H1 (cell line): ENCODE results near the gene ABCC4. TPM values are rescaled to one million over a fixed set of nuclear protein-coding genes. Genes with fewer than 3 reads are reported as not detected.

Experiments used
- CTCF ChIA-PET: fragments of 300-600 bp; sonication (Branson Sonifier 250); formaldehyde crosslinking; loops from one replicate; lab custom pipeline; 2021; ENCODE audit not compliant: partially characterized antibody; lab: Charles Lee
- POLR2A ChIA-PET: fragments of 300-600 bp; sonication (Branson Sonifier 250); formaldehyde crosslinking; loops from one replicate; lab custom pipeline; 2021; ENCODE audit warnings: inconsistent platforms; ENCODE audit not compliant: partially characterized antibody; lab: Charles Lee
- DNase-seq, 2 experiments: peaks; one replicate each; pipeline versions ENCODE4 v3.0.0 to v3.0.0-alpha.2; 2010 to 2022; ENCODE audit warnings: low spot score in 2 of 2, low read depth in 1 of 2, mixed read lengths in 1 of 2
- FAIRE-seq: peaks from 2 replicates; lab custom pipeline; 2011; peaks lifted over from hg19 to GRCh38; lab: Jason Lieb, UNC
- H2AFZ ChIP-seq: 2 replicates; pipeline ENCODE4 v1.8.1; 2012; ENCODE audit warnings: low read length, inconsistent platforms
- H2AK5ac ChIP-seq: 2 replicates; pipeline ENCODE4 v1.6.1; 2013; ENCODE audit warnings: low read depth, low read length
- H2BK120ac ChIP-seq: replicated peaks from 2 replicates; pipeline ENCODE3; 2013; ENCODE audit warnings: low read depth, low read length, inconsistent platforms
- H2BK12ac ChIP-seq: 2 replicates; pipeline ENCODE4 v1.6.1; 2013; ENCODE audit warnings: low read depth, low read length
- H2BK15ac ChIP-seq: 2 replicates; pipeline ENCODE4 v1.6.1; 2013; ENCODE audit warnings: low read length
- H2BK20ac ChIP-seq: 2 replicates; pipeline ENCODE4 v1.6.1; 2013; ENCODE audit warnings: low read length
- H2BK5ac ChIP-seq: 2 replicates; pipeline ENCODE4 v1.6.1; 2013; ENCODE audit warnings: low read depth, low read length
- H3K14ac ChIP-seq: 2 replicates; pipeline ENCODE4 v1.6.1; 2013; ENCODE audit warnings: inconsistent platforms; ENCODE audit not compliant: insufficient read length
- H3K18ac ChIP-seq: 2 replicates; pipeline ENCODE4 v1.6.1; 2013; ENCODE audit warnings: low read length; ENCODE audit errors: extremely low read depth
- H3K23ac ChIP-seq: 2 replicates; pipeline ENCODE4 v1.6.1; 2013; ENCODE audit warnings: inconsistent platforms; ENCODE audit not compliant: insufficient read length
- H3K23me2 ChIP-seq: 2 replicates; pipeline ENCODE4 v1.6.1; 2013; ENCODE audit warnings: low read depth, low read length
- H3K27ac ChIP-seq: 2 replicates; pipeline ENCODE4 v1.6.1; 2011; ENCODE audit warnings: low read depth, low read length, inconsistent platforms
- H3K27me3 ChIP-seq, 4 experiments: replicated peaks in 1 of 4; 1 replicate in 1 of 4; 2 replicates in 3 of 4; pipeline versions ENCODE4 v1.6.1 to v1.8.1; 2011 to 2013; ENCODE audit warnings: low read length in 3 of 4, mild to moderate bottlenecking in 3 of 4, inconsistent platforms in 2 of 4, mixed read lengths in 2 of 4, moderate library complexity in 1 of 4; ENCODE audit not compliant: control insufficient read depth in 3 of 4, insufficient read depth in 3 of 4; ENCODE audit errors: extremely low read depth in 1 of 4
- H3K36me3 ChIP-seq, 4 experiments: 2 replicates each; pipeline versions ENCODE4 v1.6.1 to v1.8.1; 2011 to 2013; ENCODE audit warnings: mild to moderate bottlenecking in 4 of 4, low read length in 3 of 4, moderate library complexity in 2 of 4, control low read depth in 1 of 4, inconsistent platforms in 1 of 4; ENCODE audit not compliant: insufficient read depth in 4 of 4, control insufficient read depth in 2 of 4
- H3K4ac ChIP-seq: replicated peaks from 2 replicates; pipeline ENCODE3; 2013; ENCODE audit warnings: low read length, low read depth, mixed read lengths, inconsistent platforms; ENCODE audit not compliant: insufficient read length
- H3K4me1 ChIP-seq, 4 experiments: replicated peaks in 1 of 4; 1 replicate in 1 of 4; 2 replicates in 3 of 4; pipeline versions ENCODE4 v1.6.1 to v1.8.1; 2011 to 2013; ENCODE audit warnings: low read length in 3 of 4, inconsistent platforms in 2 of 4, mixed read lengths in 1 of 4; ENCODE audit not compliant: insufficient read depth in 4 of 4, control insufficient read depth in 3 of 4
- H3K4me2 ChIP-seq, 2 experiments: 2 replicates each; pipeline versions ENCODE4 v1.6.1 to v1.8.1; 2011 to 2013; ENCODE audit warnings: low read depth in 2 of 2, low read length in 2 of 2, control low read depth in 1 of 2, inconsistent platforms in 1 of 2, mild to moderate bottlenecking in 1 of 2; ENCODE audit not compliant: insufficient read depth in 1 of 2
- H3K4me3 ChIP-seq, 4 experiments: fragments of 200-600, 300-600 bp in 1 of 4; sonication (generic), shearing (Covaris generic), sonication (Bioruptor Twin) in 1 of 4; 2 replicates each; pipeline versions ENCODE4 v1.5.1 to v1.8.1; 2011 to 2016; ENCODE audit warnings: low read length in 4 of 4, low read depth in 3 of 4, control low read depth in 2 of 4, inconsistent platforms in 2 of 4, mild to moderate bottlenecking in 2 of 4, mixed read lengths in 1 of 4, moderate library complexity in 1 of 4; ENCODE audit not compliant: insufficient read depth in 2 of 4; ENCODE audit errors: extremely low read depth in 1 of 4
- H3K56ac ChIP-seq: replicated peaks from 2 replicates; pipeline ENCODE3; 2013; ENCODE audit warnings: low read depth, mild to moderate bottlenecking, mixed read lengths, low read length, inconsistent platforms; ENCODE audit not compliant: insufficient read length
- H3K79me1 ChIP-seq: 2 replicates; pipeline ENCODE4 v1.6.1; 2013; ENCODE audit warnings: low read depth, low read length, control low read depth
- H3K79me2 ChIP-seq, 2 experiments: 2 replicates each; pipeline versions ENCODE4 v1.6.1 to v1.8.1; 2012 to 2013; ENCODE audit warnings: low read length in 2 of 2, mild to moderate bottlenecking in 2 of 2, inconsistent platforms in 1 of 2; ENCODE audit not compliant: insufficient read depth in 2 of 2, control insufficient read depth in 1 of 2
- H3K9ac ChIP-seq, 4 experiments: replicated peaks in 1 of 4; 1 replicate in 1 of 4; 2 replicates in 3 of 4; pipeline versions ENCODE4 v1.6.1 to v1.8.1; 2011 to 2013; ENCODE audit warnings: low read depth in 3 of 4, low read length in 3 of 4, control low read depth in 2 of 4, mild to moderate bottlenecking in 2 of 4, moderate library complexity in 2 of 4, inconsistent platforms in 1 of 4; ENCODE audit errors: extremely low read depth in 1 of 4
- H3K9me3 ChIP-seq, 2 experiments: 2 replicates each; pipeline versions ENCODE4 v1.6.1 to v1.8.1; 2012 to 2013; ENCODE audit warnings: mild to moderate bottlenecking in 2 of 2, moderate library complexity in 2 of 2, control low read depth in 1 of 2, inconsistent platforms in 1 of 2, low read depth in 1 of 2, low read length in 1 of 2, mixed read lengths in 1 of 2; ENCODE audit not compliant: insufficient read depth in 2 of 2
- H4K20me1 ChIP-seq, 2 experiments: replicated peaks in 1 of 2; 2 replicates each; pipeline versions ENCODE3 to v1.8.1; 2011 to 2013; ENCODE audit warnings: inconsistent platforms in 2 of 2, low read length in 2 of 2, mild to moderate bottlenecking in 1 of 2; ENCODE audit not compliant: insufficient read depth in 2 of 2, control insufficient read depth in 1 of 2
- H4K5ac ChIP-seq: 2 replicates; pipeline ENCODE4 v1.6.1; 2013; ENCODE audit warnings: low read length, low read depth, mixed read lengths, inconsistent platforms; ENCODE audit not compliant: insufficient read length
- H4K8ac ChIP-seq: 2 replicates; pipeline ENCODE4 v1.8.0; 2013; ENCODE audit warnings: mild to moderate bottlenecking, moderate library complexity, low read length, inconsistent platforms; ENCODE audit not compliant: insufficient read depth; ENCODE audit errors: extremely low read depth
- H4K91ac ChIP-seq: replicated peaks from 2 replicates; pipeline ENCODE3; 2013; ENCODE audit warnings: low read length, mixed read lengths, inconsistent platforms; ENCODE audit not compliant: insufficient read length
- BRCA1 ChIP-seq: IDR thresholded peaks from 2 replicates; pipeline ENCODE4 v1.6.1; 2012; ENCODE audit warnings: low read depth, low read length, improper control_type of control experiment
- CBX8 ChIP-seq: fragments of 300-800, 300-1000 bp; sonication (generic); IDR thresholded peaks from 2 replicates; pipeline ENCODE4 v1.7.1; 2016; ENCODE audit warnings: low read depth, low read length, borderline replicate concordance
- CEBPB ChIP-seq: IDR thresholded peaks from 2 replicates; pipeline ENCODE4 v1.6.1; 2012; ENCODE audit warnings: low read depth, low read length
- EP300 ChIP-seq, 2 experiments: IDR thresholded peaks; 1 replicate in 1 of 2; 2 replicates in 1 of 2; pipeline ENCODE4 v1.6.1; 2011 to 2012; ENCODE audit warnings: low read depth in 2 of 2, low read length in 2 of 2, mild to moderate bottlenecking in 2 of 2, borderline replicate concordance in 1 of 2, inconsistent platforms in 1 of 2, moderate library complexity in 1 of 2
- JUN ChIP-seq: IDR thresholded peaks from 2 replicates; pipeline ENCODE4 v1.6.1; 2011; ENCODE audit warnings: low read depth, mild to moderate bottlenecking, improper control_type of control experiment, low read length
- MAFK ChIP-seq: IDR thresholded peaks from 2 replicates; pipeline ENCODE4 v1.6.1; 2012; ENCODE audit warnings: low read depth, mild to moderate bottlenecking, improper control_type of control experiment, low read length
- TCF12 ChIP-seq: IDR thresholded peaks from 2 replicates; pipeline ENCODE4 v1.6.1; 2011; ENCODE audit warnings: low read depth, mild to moderate bottlenecking, low read length
- WGBS, 2 experiments: shearing (Covaris generic) in 1 of 2; methylation state at CpG; one replicate each; pipeline versions ENCODE4 v1.1.6 to v1.1.7; 2013 to 2015; ENCODE audit warnings: low lambda C conversion rate in 2 of 2, mixed read lengths in 2 of 2, inconsistent platforms in 1 of 2, low coverage in 1 of 2, missing lambda C conversion rate in 1 of 2; ENCODE audit not compliant: insufficient replicate concordance in 2 of 2, insufficient coverage in 1 of 2, insufficient read length in 1 of 2; ENCODE audit errors: extremely low coverage in 1 of 2, missing lambda C conversion rate in 1 of 2; 5-methylcytosine and 5-hydroxymethylcytosine counted together
- polyA plus RNA-seq, 7 experiments: library from polyadenylated mRNA; depleted of rRNA in 3 of 7; stranded (reverse) in 5 of 7; unstranded in 2 of 7; fragments of >200 nt in 5 of 7; fragments of 200-250 nt in 2 of 7; gene quantifications; 1 replicate in 5 of 7; 2 replicates in 1 of 7; 4 replicates in 1 of 7; pipeline versions ENCODE4 v1.2.1 to v1.2.3, GENCODE V29; 2011 to 2013; ENCODE audit warnings: missing spikeins in 2 of 7, mixed read lengths in 2 of 7
- total RNA-seq: library from RNA; stranded (reverse); fragmentation: NEBNext Ultra II Directional; extraction: Animal tissue kit (Norgen Biotek cat#: 25700); gene quantifications from 2 replicates; pipeline ENCODE4 v1.2.1, GENCODE V29; 2021
- TF ChIP-seq, protein P1 (sequence below), 3 experiments: IDR thresholded peaks; 1 replicate in 2 of 3; 2 replicates in 1 of 3; pipeline versions ENCODE4 v1.5.1 to v1.6.1; 2011; ENCODE audit warnings: low read length in 3 of 3, mild to moderate bottlenecking in 3 of 3, inconsistent platforms in 2 of 3, low read depth in 1 of 3, moderate library complexity in 1 of 3; ENCODE audit not compliant: insufficient read depth in 1 of 3; ENCODE audit errors: control extremely low read depth in 1 of 3

The ABCC4 gene
- total and polyA plus RNA-seq, 2 of the 8 experiments (the other 6 are each of a cell fraction or from before 2014, with no cell fraction given), result 4.0 to 14.1 TPM

DNA sequence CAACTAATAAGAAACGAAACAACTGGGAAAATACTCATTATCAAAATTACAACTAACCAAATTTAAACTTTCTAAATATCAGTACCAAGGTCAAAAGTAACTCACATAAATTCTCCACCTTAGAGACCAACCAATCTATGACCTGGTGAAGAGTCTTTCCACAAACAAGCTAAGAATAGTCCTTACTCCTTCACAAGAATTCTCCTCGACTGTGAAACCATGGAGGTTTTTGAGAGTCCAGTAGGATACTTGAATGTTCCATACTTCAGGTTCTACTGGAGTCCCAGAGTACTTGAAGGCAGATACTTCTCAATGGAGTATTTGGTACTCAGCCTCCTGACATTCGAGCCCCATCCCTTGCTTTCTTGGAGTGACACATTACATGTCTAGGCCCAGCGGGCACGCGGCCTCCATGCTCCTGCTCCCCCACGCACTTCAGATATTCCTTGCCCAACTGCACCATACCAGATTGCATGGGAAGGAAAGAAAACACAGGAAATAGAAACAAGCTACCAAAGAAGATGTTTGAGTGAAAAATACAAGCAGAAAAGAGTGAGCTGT lies 63.9 kb downstream of the ABCC4 start:
- FAIRE-seq, result no peak
- TF ChIP-seq CBX8, result no peak
- TF ChIP-seq, protein P1, sequence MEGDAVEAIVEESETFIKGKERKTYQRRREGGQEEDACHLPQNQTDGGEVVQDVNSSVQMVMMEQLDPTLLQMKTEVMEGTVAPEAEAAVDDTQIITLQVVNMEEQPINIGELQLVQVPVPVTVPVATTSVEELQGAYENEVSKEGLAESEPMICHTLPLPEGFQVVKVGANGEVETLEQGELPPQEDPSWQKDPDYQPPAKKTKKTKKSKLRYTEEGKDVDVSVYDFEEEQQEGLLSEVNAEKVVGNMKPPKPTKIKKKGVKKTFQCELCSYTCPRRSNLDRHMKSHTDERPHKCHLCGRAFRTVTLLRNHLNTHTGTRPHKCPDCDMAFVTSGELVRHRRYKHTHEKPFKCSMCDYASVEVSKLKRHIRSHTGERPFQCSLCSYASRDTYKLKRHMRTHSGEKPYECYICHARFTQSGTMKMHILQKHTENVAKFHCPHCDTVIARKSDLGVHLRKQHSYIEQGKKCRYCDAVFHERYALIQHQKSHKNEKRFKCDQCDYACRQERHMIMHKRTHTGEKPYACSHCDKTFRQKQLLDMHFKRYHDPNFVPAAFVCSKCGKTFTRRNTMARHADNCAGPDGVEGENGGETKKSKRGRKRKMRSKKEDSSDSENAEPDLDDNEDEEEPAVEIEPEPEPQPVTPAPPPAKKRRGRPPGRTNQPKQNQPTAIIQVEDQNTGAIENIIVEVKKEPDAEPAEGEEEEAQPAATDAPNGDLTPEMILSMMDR (IDR thresholded peaks at IDR 0.05; ENCODE audit: control extremely low read depth in 1 of 3, insufficient read depth in 1 of 3, low read depth in 1 of 3, low read length in 3 of 3), result no peak
- no peak for TF ChIP-seq EP300 (IDR thresholded peaks at IDR 0.05; ENCODE audit: borderline replicate concordance in 1 of 2, low read depth in 2 of 2, low read length in 2 of 2)
- no peak for TF ChIP-seq CEBPB
- TF ChIP-seq TCF12, result no peak
- TF ChIP-seq MAFK, result no peak
- TF ChIP-seq JUN, result no peak
- TF ChIP-seq BRCA1, result no peak
- no peaks in the 10 kb centered on the region for H3K36me3 ChIP-seq
- H4K5ac ChIP-seq, result no peak overlapping the region
- no peak overlapping the region for H4K91ac ChIP-seq
- no peak overlapping the region for H3K4me3 ChIP-seq
- H2BK20ac ChIP-seq, result no peak overlapping the region
- H3K4ac ChIP-seq, result no peak overlapping the region
- no peak overlapping the region for H3K23ac ChIP-seq
- no peak for DNase-seq
- no peak overlapping the region for H4K8ac ChIP-seq
- no peak overlapping the region for H2BK15ac ChIP-seq
- H2BK12ac ChIP-seq, result no peak overlapping the region
- H2AFZ ChIP-seq, result no peak overlapping the region
- H3K4me1 ChIP-seq, result no peaks in the 10 kb centered on the region
- no peaks in the 10 kb centered on the region for H3K27me3 ChIP-seq
- H2BK120ac ChIP-seq, result no peak overlapping the region
- no peak overlapping the region for H3K18ac ChIP-seq
- no peak overlapping the region for H2AK5ac ChIP-seq
- H3K56ac ChIP-seq, result no peak overlapping the region
- ChIA-PET CTCF (no interaction called here), POLR2A (no interaction called here)
- H3K9me3 ChIP-seq, result no peaks in the 10 kb centered on the region
- H3K23me2 ChIP-seq, result no peaks in the 10 kb centered on the region
- no peaks in the 10 kb centered on the region for H3K79me2 ChIP-seq
- no peaks in the 10 kb centered on the region for H3K79me1 ChIP-seq
- H3K14ac ChIP-seq, result no peak overlapping the region
- no peak overlapping the region for H3K4me2 ChIP-seq
- H4K20me1 ChIP-seq, result no peaks in the 10 kb centered on the region
- WGBS, 2 experiments, result 96 to 100% methylated on average over 1 to 7 of the region's 7 CpGs
- H3K27ac ChIP-seq, result no peak overlapping the region
- no peak overlapping the region for H3K9ac ChIP-seq
- H2BK5ac ChIP-seq, result no peak overlapping the region
